ENCODE results near the gene NPBWR2. TPM values are rescaled to one million over a fixed set of nuclear protein-coding genes. Genes with fewer than 3 reads are reported as not detected.

NPBWR2 gene
- total RNA-seq, 1 donor from 2014 or later, result not detected

GRCh38 chr20:64071341-64072332 is 35.7 kb downstream of the NPBWR2 start:
- DNase-seq, result no peak
- Mint-ChIP-seq H3K4me3 (ENCODE audit: unreplicated experiment) (no peak overlapping the region), H3K36me3 (ENCODE audit: unreplicated experiment) (no peaks in the 10 kb centered on the region)

GRCh38 chr20:64070244-64070993 is 36.9 kb downstream of the NPBWR2 start:
- Mint-ChIP-seq H3K4me1 (ENCODE audit: low read depth, unreplicated experiment) (no peaks in the 10 kb centered on the region), H3K36me3 (ENCODE audit: unreplicated experiment) (no peaks in the 10 kb centered on the region), H3K4me3 (ENCODE audit: unreplicated experiment) (no peak overlapping the region), H3K9me3 (ENCODE audit: unreplicated experiment) (no peaks in the 10 kb centered on the region), H3K27me3 (ENCODE audit: unreplicated experiment) (peaks cover 1% of the 10 kb centered on the region), H3K27ac (ENCODE audit: unreplicated experiment) (no peak overlapping the region)
- TF ChIP-seq CTCF (IDR thresholded peaks at IDR 0.05; ENCODE audit: partially characterized antibody, unreplicated experiment), result no peak
- DNase-seq, result no peak

More at GRCh38 chr20:64071341-64072332, 35.7 kb downstream of the NPBWR2 start:
- H3K9me3 Mint-ChIP-seq (ENCODE audit: unreplicated experiment), result no peaks in the 10 kb centered on the region
- peaks cover 1% of the 10 kb centered on the region for H3K27me3 Mint-ChIP-seq (ENCODE audit: unreplicated experiment)
- H3K27ac Mint-ChIP-seq (ENCODE audit: unreplicated experiment), result no peak overlapping the region
- no peaks in the 10 kb centered on the region for H3K4me1 Mint-ChIP-seq (ENCODE audit: low read depth, unreplicated experiment)
- TF ChIP-seq CTCF (IDR thresholded peaks at IDR 0.05; ENCODE audit: partially characterized antibody, unreplicated experiment), result no peak

- Mint-ChIP-seq H3K36me3 (ENCODE audit: unreplicated experiment) (no peaks in the 10 kb centered on the region), H3K4me1 (ENCODE audit: low read depth, unreplicated experiment) (peaks cover under 1% of the 10 kb centered on the region), H3K27ac (ENCODE audit: unreplicated experiment) (no peak overlapping the region), H3K4me3 (ENCODE audit: unreplicated experiment) (no peak overlapping the region), H3K27me3 (ENCODE audit: unreplicated experiment) (peaks cover 1% of the 10 kb centered on the region), H3K9me3 (ENCODE audit: unreplicated experiment) (no peaks in the 10 kb centered on the region)
- DNase-seq, result peak; percentile 74
- peak; percentile 85 for TF ChIP-seq CTCF (IDR thresholded peaks at IDR 0.05; ENCODE audit: partially characterized antibody, unreplicated experiment)
These were observed 37.6 kb downstream of the NPBWR2 start for GRCh38 chr20:64069614-64070243.

GRCh38 chr20:64069209-64069613 is 38.2 kb downstream of the NPBWR2 start:
- Mint-ChIP-seq H3K36me3 (ENCODE audit: unreplicated experiment) (no peaks in the 10 kb centered on the region), H3K9me3 (ENCODE audit: unreplicated experiment) (no peaks in the 10 kb centered on the region), H3K4me1 (ENCODE audit: low read depth, unreplicated experiment) (peaks cover 3% of the 10 kb centered on the region), H3K4me3 (ENCODE audit: unreplicated experiment) (no peak overlapping the region), H3K27me3 (ENCODE audit: unreplicated experiment) (peaks cover 1% of the 10 kb centered on the region), H3K27ac (ENCODE audit: unreplicated experiment) (no peak overlapping the region)
- DNase-seq, result no peak
- no peak for TF ChIP-seq CTCF (IDR thresholded peaks at IDR 0.05; ENCODE audit: partially characterized antibody, unreplicated experiment)
